MM.1S (cell line): Measurements from ENCODE around the gene CEACAM18.

ENCODE experiments used
- DNase-seq: peaks from one replicate; pipeline ENCODE4 v3.0.0-alpha.2; 2015
- H2AFZ ChIP-seq: fragments of 300-600 bp; sonication (generic); 2 replicates; pipeline ENCODE4 v1.6.0; 2016; ENCODE audit warnings: antibody characterized with exemption, low read length
- H3F3A ChIP-seq: fragments of 300-600 bp; sonication (generic); 2 replicates; pipeline ENCODE4 v1.6.1; 2016; ENCODE audit warnings: mild to moderate bottlenecking, antibody characterized with exemption, low read length, moderate library complexity, mixed read lengths; ENCODE audit not compliant: insufficient read depth
- H3K27ac ChIP-seq: fragments of 300-600 bp; sonication (generic); 2 replicates; pipeline ENCODE4 v1.5.1; 2016; ENCODE audit warnings: mild to moderate bottlenecking, low read length
- H3K27me3 ChIP-seq: fragments of 300-600 bp; sonication (generic); replicated peaks from 2 replicates; pipeline ENCODE4 v1.6.0; 2016; ENCODE audit warnings: low read length; ENCODE audit not compliant: insufficient read depth
- H3K36me3 ChIP-seq: fragments of 300-600 bp; sonication (generic); replicated peaks from 2 replicates; pipeline ENCODE4 v1.6.1; 2016; ENCODE audit warnings: mild to moderate bottlenecking, low read length, mixed read lengths; ENCODE audit not compliant: insufficient read depth
- H3K4me1 ChIP-seq: fragments of 300-600 bp; sonication (generic); 2 replicates; pipeline ENCODE4 v1.6.1; 2016; ENCODE audit warnings: low read length, mixed read lengths
- H3K4me2 ChIP-seq: fragments of 300-600 bp; sonication (generic); 2 replicates; pipeline ENCODE4 v1.6.0; 2016; ENCODE audit warnings: low read depth, low read length
- H3K4me3 ChIP-seq: fragments of 300-600 bp; sonication (generic); 2 replicates; pipeline ENCODE4 v1.5.1; 2016; ENCODE audit warnings: low read length, mixed read lengths
- H3K79me2 ChIP-seq: fragments of 300-600 bp; sonication (generic); 2 replicates; pipeline ENCODE4 v1.6.1; 2016; ENCODE audit warnings: mixed run types, low read length, mixed read lengths
- H3K9ac ChIP-seq: fragments of 300-600 bp; sonication (generic); 2 replicates; pipeline ENCODE4 v1.6.1; 2016; ENCODE audit warnings: low read length, mixed read lengths
- H3K9me2 ChIP-seq: fragments of 300-600 bp; sonication (generic); replicated peaks from 2 replicates; pipeline ENCODE4 v1.6.1; 2016; ENCODE audit warnings: mild to moderate bottlenecking, low read length, mixed read lengths; ENCODE audit not compliant: insufficient read depth
- H3K9me3 ChIP-seq: fragments of 300-600 bp; sonication (generic); replicated peaks from 2 replicates; pipeline ENCODE4 v1.6.1; 2016; ENCODE audit warnings: mild to moderate bottlenecking, low read length, mixed read lengths; ENCODE audit not compliant: insufficient read depth
- H4K20me1 ChIP-seq: fragments of 300-600 bp; sonication (generic); 2 replicates; pipeline ENCODE4 v1.6.1; 2016; ENCODE audit warnings: mild to moderate bottlenecking, low read length, moderate library complexity, mixed read lengths; ENCODE audit not compliant: insufficient read depth
- CTCF ChIP-seq: fragments of 300-600 bp; sonication (generic); IDR thresholded peaks from 2 replicates; pipeline ENCODE4 v1.5.1; 2016; ENCODE audit warnings: antibody characterized with exemption, low read length, mixed read lengths
- EZH2 ChIP-seq: fragments of 300-600 bp; sonication (generic); optimal IDR thresholded peaks from 2 replicates; pipeline ENCODE3; 2017; ENCODE audit warnings: low read depth, mild to moderate bottlenecking, antibody characterized with exemption, low read length, mixed read lengths
- EZH2phosphoT487 ChIP-seq: fragments of 300-600 bp; sonication (generic); IDR thresholded peaks from 2 replicates; pipeline ENCODE4 v1.6.1; 2018; ENCODE audit warnings: antibody characterized with exemption, low read length

Gene CEACAM18

DNA sequence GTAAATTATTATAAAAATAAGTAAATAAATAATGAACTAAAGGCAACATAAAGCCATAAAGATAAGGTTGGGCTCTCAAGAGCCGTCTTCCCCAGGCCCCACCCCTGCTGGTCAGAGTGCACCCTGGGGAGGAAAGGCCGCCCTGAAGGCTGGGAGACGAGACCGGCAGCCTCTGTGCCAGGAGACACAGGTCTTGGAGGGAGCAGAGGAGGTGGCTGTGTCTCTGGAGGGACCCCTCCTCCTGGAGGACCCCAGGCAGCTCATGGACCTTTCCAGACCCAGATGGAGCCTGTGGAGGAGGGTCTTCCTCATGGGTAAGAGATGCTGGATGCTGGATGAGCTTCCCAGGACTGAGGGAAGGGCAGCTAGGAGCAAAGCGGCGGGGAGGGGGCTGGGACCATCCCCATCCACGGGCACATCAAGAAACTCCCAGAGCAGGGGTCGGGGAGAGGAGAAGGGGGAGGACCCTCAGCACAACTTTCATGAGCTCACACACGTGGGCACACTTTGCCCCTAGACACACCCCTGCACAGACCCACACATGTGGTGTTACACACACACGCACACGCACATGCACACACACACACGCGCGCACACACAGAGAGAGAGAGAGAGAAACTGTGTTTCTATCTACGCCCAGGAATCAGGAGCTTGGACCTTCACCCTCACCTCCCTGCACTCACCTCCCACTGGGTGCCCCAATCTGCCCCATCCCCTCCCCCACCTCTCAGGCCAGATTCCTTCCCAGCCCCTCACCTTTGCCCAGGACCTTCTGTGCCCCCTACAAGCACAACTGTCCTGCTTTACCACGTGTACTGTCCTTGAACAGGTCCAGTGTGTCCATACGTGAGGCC, at the start of gene CEACAM18:
Gene CEACAM18, plus strand, starts transcription at position 159 of the 854 bp plus-strand sequence.
- H3K4me3 ChIP-seq = no peak within 1 kb of the TSS
- H3K9me3 ChIP-seq = no peaks in the 10 kb centered on the region
- TF ChIP-seq EZH2phosphoT487 (no peak), CTCF (no peak), EZH2 (no peak)
- no peak for DNase-seq
- no peaks in the 10 kb centered on the region for H3F3A ChIP-seq
- H3K79me2 ChIP-seq = no peaks in the 10 kb centered on the region
- no peak within 1 kb of the TSS for H2AFZ ChIP-seq
- H3K27me3 ChIP-seq = no peaks in the 10 kb centered on the region
- H4K20me1 ChIP-seq = no peaks in the 10 kb centered on the region
- H3K36me3 ChIP-seq = no peaks in the 10 kb centered on the region
- H3K9me2 ChIP-seq = no peaks in the 10 kb centered on the region
- H3K4me1 ChIP-seq = no peaks in the 10 kb centered on the region
- H3K9ac ChIP-seq = no peak within 1 kb of the TSS
- no peak within 1 kb of the TSS for H3K4me2 ChIP-seq
- H3K27ac ChIP-seq = no peak within 1 kb of the TSS

DNA sequence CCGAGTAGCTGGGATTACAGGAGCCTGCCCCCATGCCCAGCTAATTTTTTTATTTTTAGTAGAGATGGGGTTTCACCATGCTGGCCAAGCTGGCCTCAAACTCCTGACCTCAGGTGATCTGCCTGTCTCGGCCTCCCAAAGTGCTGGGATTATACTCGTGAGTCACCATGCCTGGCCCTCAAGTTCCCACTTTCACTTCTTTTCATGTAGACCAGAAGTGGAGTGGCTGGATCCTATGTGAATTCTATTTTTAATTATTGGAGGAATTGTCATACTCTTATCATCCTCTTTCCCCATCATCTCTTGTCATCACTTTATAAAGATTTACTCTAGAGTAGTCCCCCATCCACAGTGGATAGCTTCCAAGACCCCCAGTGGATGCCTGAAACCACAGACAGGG, 48.1 kb upstream of the CEACAM18 start:
- Histone ChIP-seq H3K9me3 (no peaks in the 10 kb centered on the region), H3K36me3 (no peaks in the 10 kb centered on the region), H3K27me3 (no peaks in the 10 kb centered on the region), H2AFZ (no peak overlapping the region), H3K4me1 (no peaks in the 10 kb centered on the region), H3F3A (no peaks in the 10 kb centered on the region), H3K9me2 (no peaks in the 10 kb centered on the region), H3K4me3 (no peak overlapping the region), H3K4me2 (no peak overlapping the region), H3K79me2 (no peaks in the 10 kb centered on the region), H4K20me1 (no peaks in the 10 kb centered on the region), H3K9ac (no peak overlapping the region), H3K27ac (no peak overlapping the region)
- no peak for DNase-seq
- TF ChIP-seq CTCF = no peak
- TF ChIP-seq EZH2phosphoT487 = no peak
- no peak for TF ChIP-seq EZH2

DNA sequence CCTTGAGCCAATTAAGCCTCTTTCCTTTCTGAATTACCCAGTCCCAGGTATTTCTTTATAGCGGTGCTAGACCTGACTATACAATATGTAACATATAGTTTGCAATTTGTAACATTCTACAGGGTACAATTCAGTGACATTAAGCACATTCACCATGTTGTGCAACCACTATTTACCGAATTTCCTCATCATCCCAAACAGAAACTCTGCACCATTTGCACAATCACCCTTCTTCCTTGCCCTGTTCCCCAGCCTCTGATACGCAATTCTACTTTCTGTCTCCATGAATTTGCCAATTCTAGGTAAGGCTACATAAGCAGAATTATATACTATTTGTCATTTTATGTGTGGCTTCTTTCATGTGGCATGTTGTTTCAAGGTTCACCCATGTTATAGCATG, 47.2 kb upstream of the CEACAM18 start:
- no peaks in the 10 kb centered on the region for H3K27me3 ChIP-seq
- no peak overlapping the region for H3K4me3 ChIP-seq
- no peak overlapping the region for H3K9ac ChIP-seq
- H3K9me2 ChIP-seq = no peaks in the 10 kb centered on the region
- H3K9me3 ChIP-seq = no peaks in the 10 kb centered on the region
- no peaks in the 10 kb centered on the region for H3F3A ChIP-seq
- no peaks in the 10 kb centered on the region for H3K4me1 ChIP-seq
- no peaks in the 10 kb centered on the region for H3K36me3 ChIP-seq
- H2AFZ ChIP-seq = no peak overlapping the region
- TF ChIP-seq CTCF (no peak), EZH2phosphoT487 (no peak), EZH2 (no peak)
- H3K79me2 ChIP-seq = no peaks in the 10 kb centered on the region
- no peaks in the 10 kb centered on the region for H4K20me1 ChIP-seq
- no peak for DNase-seq
- H3K4me2 ChIP-seq = no peak overlapping the region
- no peak overlapping the region for H3K27ac ChIP-seq
